NCI-H1092 (cell line): ENCODE data around the gene TRAIP.

Source experiments
- DNase-seq: peaks from one replicate; lab custom pipeline; 2025; lab: John Stamatoyannopoulos, UW

The TRAIP gene

DNA sequence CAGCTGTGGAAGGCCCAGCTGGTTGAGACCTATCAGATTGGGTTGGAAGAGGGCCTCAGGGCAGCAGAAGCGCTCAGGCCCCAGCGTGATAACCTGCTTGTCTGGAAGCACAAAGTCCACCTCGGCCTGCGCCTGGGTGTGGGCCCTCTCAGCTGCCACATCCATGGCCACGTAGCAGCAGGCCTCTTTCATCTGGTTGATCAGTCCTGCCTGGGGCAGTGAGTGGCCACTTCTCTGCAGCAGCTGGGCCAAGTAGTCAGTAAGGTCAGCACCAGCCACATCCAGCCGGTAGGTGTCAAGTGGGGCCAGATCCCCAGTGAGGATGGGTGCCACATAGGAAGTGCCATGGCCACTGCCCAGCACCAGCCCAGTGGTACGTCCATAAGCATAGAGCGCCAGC, 17.3 kb upstream of the TRAIP start:
- DNase-seq: no peak

DNA sequence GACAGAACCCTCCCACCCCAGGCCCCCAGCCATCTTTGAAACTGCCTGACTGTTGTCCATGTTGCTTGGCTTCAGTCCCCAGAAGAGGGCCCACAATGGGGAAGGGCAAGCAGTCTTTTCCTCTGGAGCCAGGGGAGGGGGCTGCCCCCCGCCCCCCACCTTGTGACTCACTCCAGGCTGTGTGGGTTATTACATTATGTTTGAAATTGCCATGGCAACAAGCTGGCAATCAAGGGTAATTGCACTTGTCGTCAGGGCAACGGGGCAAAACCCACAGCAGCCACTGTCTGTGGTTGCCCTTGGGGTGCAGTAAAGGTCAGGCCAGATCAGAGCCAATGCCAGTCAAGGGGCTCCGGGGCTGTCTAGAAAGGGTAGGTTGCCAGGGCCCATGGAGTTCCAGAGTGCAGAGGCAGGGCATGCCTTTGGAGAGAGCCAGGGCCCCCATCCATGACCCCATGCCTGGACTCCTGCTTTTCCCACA, 16.5 kb upstream of the TRAIP start:
- DNase-seq: no peak

DNA sequence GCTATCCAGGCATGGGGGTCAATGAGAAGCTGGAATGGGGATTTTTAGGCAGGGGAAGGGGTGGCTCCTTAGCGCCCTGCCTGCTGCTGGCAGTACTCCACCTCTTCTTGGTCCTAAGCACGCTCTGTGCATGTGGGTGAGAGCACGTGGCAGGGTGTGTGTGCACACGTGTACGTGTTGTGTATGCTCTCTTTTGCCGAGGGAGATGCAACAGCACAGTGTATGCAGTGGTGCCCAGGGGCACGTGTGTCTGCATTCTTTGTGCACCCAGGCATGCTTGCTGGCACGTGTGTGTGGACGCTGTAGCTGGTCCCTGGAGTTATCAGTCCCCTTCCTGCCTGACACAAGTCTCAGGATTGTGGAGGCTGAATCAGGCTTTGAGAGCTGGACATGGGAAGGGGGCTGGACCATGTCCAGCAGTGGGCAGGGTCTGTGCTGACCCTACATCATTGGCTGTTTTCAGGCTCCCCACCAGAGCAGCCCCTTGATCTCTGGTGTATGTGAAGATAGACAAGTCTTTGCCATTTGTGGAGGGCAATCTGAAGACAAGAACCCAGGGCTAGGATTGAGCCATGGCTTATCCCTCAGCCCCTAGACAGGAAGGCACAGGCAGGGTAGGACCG, 15.3 kb upstream of the TRAIP start:
- no peak for DNase-seq

DNA sequence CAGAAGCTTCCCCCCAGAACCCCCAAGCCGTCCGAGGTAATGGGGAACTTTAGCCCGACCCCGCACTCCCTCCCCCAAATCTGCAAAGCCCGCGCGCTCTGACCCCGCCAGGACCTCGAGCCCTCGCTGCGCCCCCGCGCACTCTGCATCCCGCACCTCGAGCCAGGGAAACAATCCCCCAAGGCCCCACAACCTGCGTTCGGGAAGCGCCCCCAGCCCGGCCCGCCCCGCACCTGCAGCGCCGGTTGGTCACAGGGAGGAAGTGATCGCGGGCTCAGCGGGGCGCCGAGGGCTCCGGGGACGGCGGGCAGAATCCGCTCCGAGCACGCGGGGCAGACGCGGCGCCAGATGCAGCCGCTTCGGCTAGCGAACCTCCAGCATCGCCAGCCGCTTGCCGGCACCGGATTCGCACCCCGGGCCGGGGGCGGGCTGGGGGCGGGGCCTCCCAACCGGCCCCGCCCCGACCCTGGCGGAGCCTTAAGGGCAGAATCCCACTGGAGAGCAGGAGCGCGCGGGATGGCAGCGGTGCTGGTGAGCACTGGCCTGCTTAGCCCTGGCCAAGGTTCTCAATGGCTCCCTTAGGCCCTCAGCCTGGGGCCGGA, 13.3 kb upstream of the TRAIP start, which contains the start of gene CAMKV:
Gene CAMKV (minus strand): TSS at position 382 of the 602 bp plus-strand sequence. CDS start 7,518 bp downstream, outside the sequence.
- DNase-seq: peak; percentile 2

DNA sequence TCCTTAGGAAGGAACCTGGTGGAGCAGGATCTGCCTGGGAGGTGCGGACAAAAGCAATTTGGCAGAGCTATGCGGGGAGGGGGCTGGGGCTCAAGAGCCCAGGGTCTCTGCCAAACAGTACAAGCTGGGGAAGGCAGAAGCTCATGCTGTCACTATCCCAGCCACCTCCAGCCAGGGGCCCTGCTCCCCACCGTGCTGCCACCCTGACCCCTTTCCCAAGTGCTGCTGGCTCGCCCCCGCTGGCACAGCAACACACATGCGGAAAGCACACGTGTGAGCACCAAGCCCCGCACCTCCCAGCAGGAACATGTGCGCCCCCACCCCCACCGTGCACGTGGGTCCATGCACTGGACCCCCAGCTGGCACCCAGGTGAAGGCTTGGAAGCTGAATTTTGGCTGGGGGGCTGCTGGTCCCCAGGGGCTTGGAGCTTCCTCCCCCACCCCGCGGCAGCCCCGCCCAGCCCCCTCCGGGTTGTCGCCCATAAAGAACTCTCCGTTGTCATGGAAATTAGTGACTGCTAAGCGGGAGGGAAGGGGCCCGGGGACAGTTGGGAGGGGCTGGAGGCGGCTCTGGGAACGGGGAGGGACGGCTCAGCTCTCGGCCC, 12.6 kb upstream of the TRAIP start:
- no peak for DNase-seq

DNA sequence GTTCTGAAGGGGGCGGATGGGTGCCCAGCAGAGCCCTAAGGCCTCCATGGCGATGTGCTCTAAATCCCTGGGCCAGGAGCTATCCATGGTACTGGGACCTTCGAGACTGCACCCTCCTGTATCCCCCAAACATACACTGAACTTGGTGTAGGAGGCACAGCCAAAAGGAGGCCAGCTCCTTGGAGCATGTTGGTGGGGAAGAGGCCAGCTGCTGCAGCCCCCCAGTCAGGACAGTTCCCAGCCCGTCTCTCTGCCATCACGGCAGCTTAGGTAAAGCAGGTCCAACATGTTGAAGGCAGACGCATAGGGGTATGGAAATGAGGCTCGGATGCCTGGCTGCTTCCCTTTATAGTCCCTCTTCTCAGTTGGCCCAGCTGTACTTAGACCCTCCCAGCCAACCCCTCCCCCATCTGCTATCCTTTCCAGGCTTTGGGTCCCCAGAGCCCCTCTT, 11.5 kb upstream of the TRAIP start:
- DNase-seq: no peak

DNA sequence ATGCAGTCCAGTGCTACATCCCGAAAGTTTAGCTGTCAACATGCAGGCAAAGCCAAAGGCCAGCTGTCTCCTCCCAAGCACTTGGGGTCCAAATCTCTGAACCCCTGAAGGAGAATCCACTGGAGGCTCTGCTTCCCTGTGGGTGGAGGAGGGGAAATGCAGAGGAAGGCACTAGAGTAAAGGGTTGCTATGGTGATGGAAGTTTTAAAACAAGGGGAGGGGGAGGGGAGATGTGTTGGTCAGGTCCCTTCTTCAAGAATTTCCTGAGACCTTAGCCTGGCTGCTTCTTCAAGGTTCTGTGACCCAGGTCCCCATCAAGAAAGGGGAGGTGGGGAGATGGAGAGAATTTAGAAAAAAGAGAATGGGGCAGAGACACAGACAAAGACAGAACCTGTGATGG, 11.0 kb upstream of the TRAIP start:
- no peak for DNase-seq

DNA sequence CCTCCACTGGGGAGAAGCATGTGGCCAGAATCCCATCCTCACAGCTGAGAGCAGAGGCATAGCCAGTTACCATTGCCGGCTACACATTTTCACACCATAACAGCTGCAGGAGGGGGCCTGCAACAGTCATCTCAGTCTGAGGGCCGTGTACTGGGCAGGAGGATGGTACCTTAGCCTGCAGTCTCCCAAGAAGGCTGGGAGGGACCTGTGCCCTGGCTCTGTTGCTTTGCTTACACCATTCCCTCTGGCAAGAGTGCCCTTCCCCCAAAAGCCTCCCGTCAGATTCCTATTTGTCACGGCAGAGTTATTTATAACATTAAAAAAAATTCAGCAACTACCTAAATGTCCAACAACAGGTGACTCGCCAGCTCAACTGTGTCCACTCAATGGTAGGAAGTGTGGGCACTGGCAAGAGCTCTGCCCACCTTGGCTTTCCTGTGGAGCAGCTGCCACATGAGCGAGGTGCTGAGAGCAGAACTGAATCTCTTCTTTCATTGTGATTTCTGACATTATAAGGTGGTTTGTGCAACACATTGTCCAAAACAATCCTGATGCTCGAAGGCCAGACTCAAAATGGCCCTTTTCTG, 8.9 kb upstream of the TRAIP start:
- DNase-seq: no peak

DNA sequence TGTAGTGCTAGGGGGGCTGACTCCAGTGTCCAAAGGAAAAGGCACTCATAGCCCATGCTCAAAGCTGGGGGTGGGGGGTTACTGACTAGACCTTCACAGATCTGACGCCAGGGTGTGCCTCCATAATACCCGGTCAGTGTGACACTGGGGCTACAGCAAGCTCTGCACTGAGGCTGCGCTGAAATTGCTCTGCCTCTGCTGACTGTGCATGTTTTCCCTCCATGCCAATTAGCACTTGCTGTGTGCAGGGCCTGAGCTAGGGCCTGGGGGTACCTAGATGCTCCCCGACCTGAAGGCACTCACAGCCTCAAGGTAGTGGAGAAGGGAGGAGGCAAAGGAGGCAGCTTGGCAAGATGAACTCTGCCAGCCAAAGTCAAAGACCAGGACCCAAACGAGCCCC, 8.1 kb upstream of the TRAIP start:
- no peak for DNase-seq

DNA sequence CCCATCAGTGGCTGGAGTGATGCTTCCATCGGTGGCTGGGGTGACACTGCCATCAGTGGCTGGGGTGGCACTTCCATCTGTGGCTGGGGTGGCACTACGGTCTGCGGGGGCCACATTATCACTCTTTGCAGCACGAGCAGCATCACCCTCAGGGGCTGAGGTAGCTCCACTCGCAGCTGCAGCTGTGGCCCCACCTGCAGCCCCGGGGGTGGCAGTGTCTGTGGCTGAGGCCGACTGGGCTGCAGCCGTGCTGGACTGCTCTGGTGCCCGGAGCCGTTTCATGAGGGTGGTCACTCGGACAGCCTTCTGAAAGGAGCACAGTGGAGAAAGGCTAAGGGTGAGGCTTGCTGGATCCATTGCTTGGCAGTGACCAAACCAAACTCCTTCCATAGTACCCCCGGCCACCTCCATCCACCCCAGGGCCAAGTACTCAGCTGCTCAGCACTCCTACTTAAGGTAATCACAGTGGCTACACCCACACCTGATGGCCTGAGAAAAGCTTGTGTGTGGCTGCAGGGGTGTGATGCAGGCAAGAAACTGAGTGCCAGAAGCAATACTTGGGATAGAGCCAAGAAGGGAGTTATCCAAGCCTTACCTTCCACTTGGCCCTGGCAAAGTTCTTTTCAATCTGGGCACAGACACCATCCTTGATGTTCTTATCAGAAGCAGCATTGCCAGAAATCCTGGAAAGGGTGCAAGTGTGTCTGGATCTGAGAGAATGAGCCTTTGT, 3.4 kb upstream of the TRAIP start:
- no peak for DNase-seq

DNA sequence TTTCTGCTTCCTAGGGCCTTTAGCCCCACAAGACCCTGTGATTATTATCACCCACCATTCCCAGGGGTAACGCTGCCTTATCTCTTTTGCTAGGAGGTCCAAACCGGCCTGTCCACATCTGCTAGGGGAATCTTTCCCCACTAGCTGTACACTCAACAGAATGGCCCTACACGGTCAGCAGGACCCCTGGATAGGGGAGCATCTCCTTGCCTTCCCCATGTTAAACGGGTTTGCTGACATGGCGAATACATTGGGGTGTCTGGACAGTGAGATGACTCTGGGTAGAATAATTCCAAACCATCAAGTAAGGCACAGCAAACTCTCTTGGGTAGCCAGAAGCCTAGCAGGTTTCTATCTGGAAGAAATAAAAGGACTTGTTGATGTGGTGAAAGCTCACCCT, 702 bp downstream of the TRAIP start:
- no peak for DNase-seq

DNA sequence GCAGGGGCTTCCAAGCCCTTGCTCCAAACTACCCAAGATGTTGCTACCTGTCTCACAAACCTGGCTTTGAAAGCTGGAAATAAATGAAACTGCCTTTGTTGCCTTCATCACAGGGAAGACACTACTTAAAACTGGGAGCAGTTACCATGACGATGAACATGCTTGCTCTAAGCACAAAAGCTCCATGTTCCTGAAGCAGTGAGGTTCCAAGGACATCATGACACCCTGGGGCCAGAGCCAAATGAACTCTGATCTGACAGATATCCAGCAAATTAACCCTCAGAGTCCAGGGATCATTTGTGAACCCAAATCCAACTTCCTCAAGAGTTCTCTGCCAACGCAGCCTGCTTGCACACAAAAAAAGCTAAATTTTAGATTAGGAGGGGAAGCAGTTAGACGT, 10.7 kb downstream of the TRAIP start:
- no peak for DNase-seq

DNA sequence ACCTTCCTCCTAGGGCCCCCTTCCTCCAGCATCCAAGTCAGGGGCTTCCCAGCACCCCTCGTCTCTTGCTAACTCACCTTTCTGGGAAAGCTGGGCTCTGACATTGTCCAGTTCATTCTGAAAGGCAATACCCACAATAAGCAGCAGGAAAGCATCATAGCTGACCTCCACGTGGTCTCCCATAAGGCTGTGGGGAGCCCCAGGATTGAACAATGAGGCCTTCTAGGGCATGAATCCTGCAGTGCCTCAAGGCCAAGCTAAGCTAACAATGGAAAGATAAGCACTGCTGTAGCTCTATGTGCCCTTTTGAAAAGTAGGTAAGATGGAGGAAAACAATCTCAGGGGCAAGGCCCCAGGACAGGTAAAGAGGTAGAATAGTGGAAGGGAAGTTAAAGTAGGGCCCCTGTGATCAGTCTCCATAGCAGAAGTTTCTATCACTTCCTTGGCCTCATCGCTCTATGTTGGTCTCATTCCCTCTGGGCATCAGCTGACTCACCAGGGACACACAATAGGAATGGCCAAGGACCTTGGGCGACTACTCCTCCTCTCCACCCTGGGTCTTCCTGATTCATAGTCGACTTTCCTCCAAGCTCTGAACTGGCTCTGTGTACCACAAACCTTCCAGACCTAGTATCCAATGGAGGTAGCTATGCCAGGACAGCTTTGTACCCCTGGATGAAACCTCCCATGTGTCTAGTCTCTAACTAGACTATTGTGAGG, 11.7 kb downstream of the TRAIP start:
- DNase-seq: no peak

DNA sequence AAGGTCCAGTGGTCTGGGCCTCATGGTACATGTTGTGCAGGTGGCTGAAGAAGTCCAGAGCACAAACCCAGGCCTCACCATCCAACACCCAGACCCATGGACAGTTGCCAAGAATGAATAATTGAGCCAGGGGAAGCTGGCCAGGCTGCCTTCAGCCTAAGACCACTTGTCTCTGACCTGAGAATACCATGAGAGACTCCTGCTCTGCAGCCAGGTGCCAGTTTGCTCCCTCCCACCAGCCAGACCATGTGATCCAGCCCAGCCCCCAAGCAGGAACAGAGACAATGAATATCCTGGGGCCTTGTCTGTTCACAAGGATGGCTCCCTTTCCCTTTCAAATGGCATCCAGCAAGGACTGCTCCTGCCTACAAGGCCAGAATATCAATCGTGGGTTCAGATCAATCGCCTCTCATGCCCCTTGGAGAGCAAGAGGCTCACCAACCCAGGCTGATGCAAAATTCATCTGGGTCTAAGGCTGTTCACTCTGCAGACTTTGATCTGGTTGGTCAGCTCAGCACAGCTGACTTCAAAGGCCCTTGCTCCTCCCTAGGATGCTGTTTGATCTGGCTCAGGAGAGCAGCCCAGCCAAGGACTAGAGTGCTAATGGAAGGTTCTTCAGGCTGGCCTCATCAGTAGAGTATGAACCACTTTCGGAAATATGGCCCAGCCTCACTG, 13.4 kb downstream of the TRAIP start:
- DNase-seq: no peak

DNA sequence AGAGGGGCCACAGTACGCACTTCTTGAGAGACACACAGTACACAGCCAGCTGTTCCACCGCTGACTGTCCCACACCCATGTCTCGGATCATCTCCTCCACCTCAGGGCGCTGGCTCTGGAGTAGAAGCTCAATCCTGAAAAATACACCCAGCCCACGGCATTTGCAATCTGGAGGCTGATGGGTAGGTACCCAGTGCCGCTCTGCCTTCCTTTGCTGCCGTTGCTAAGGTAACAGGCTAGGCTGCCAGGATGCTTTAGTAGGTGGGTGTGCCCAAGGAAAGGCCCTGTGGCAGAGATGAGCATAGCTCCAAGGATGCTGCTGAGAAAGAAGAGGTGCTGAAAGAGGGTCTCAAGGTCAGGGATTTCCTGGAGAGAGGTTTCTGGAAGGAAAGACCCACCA, 14.6 kb downstream of the TRAIP start:
- DNase-seq: no peak

DNA sequence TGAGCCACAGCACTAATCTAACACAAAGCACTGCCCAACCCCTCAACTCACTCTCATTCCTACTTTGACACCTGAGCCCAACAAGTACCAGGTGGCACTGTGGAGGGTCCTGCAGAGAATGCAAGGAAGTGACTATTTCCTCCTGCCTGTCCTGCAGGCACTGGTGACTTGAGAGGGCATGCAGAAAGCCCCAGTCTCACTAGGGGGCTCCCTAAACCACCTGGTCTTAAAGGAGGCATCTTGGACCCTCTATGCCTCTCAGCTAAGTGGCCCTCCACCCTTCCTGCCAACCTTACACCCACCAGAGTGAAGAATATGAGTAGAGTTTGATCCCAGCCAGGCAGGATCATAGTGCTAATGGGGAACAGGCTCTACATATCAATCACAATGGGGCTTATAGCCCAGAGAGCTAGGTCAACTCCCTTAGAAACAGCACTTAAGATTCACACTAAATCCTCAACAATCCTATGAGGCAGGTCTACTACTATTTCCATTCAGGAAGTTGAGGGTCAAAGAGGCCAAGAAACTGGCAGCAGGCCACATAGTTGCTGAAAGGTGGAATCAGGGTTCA, 15.2 kb downstream of the TRAIP start:
- DNase-seq: no peak

DNA sequence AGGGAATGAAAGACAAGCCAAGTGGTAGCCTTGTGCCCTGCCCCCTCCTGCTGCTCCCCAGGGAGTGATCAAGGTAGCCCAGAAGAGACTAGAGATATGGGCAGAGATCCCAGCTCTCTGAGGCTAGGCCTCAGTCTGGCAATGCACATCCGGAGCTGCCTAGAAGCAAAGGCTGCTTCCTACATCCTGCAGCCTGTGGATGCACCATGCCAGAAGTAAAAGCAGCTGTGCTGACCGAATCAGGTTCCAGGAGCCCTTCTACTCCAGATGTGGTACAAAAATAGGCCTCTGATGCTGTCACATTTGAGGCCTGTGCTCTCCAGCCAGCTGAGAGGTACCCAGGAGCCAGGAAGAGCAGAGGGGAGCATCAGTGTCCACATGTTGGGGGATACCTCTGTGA, 16.0 kb downstream of the TRAIP start:
- no peak for DNase-seq

DNA sequence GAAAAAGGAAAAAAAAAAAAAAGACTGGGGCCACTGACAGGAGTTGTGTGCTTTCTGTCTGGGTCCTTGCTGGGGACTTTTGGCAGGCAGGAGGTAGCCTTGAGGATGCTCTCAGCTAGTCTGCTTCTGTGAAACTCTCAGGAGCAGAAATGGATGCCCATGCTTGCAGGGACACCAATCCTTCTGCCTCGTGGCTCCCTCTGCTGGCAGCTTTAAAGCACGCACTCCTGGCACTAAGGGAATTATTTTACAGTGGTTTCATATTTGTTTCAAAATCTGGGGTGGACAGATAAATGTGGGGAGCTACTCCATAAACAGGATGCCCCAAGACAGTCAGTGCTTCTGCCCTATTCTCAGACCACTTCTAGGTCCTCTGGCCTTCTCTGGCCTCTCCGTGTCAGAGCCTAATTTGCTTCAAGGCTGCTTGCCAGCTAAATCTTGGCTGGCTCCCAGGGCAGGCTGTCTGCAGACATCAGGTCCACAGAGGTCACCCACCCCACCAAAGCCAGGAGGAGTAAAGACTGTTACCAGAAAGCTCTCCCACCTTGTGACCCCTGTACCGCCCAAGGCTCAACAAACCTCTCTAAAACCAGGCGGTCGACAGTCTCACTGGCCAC, 17.1 kb downstream of the TRAIP start:
- DNase-seq: peak; percentile 13

DNA sequence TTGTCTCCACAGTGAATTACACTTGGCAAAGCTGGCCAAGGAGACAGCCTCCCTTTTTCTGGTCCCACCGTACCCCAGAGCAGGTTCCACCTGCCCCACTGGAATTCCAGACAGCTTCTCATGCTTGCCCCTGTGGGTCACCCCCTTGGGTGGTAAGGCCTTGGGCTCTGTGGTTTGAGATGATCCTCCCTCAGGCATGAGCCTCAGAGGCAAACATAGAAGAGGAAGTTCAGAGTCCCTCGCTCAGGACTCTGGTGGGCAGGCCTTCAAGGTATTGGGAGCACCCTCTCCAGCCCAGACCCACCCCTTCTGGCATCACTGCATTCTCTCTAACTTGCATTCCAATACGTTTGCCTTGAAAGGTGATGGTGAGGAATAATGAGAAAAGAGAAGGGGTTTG, 25.0 kb downstream of the TRAIP start:
- no peak for DNase-seq

DNA sequence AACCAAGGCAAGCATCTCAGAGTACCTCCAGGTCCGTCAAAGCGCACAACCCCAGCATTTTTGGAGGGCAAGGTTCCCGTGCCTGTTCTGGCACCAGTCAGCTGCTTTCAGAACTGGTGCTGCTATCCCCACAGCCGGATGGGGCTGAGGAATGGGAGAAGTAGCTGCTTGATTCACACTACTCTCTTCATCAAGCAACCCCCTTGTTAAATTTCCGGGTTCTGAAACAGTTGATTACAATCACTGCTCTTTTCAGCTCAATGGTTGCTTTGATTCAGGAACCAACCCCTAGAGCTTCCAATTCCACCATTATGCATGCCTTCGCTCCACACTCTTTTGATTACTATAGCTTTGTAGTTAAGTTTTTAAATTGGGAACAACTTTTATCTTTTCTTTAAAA, 30.3 kb downstream of the TRAIP start:
- no peak for DNase-seq
